G401 (cell line): ENCODE data around the gene BSND. TPM values are rescaled to one million over a fixed set of nuclear protein-coding genes. Genes with fewer than 3 reads are reported as not detected.

ENCODE experiments used
- DNase-seq: peaks from one replicate; pipeline ENCODE4 v3.0.0-alpha.2; 2015; ENCODE audit warnings: low spot score
- in situ Hi-C: cut with HindIII; loops from 2 replicates; pipeline ENCODE4 v1.10.0; 2016; ENCODE audit warnings: low sequenced_read_pairs, mixed read lengths
- total RNA-seq: library from RNA; depleted of rRNA; stranded (reverse); fragments of >200 nt; shearing (Covaris generic); gene quantifications from 2 replicates; pipeline ENCODE4 v1.2.3, GENCODE V29; 2014

Gene BSND
- total RNA-seq, 1 experiment from 2014 or later = not detected

DNA sequence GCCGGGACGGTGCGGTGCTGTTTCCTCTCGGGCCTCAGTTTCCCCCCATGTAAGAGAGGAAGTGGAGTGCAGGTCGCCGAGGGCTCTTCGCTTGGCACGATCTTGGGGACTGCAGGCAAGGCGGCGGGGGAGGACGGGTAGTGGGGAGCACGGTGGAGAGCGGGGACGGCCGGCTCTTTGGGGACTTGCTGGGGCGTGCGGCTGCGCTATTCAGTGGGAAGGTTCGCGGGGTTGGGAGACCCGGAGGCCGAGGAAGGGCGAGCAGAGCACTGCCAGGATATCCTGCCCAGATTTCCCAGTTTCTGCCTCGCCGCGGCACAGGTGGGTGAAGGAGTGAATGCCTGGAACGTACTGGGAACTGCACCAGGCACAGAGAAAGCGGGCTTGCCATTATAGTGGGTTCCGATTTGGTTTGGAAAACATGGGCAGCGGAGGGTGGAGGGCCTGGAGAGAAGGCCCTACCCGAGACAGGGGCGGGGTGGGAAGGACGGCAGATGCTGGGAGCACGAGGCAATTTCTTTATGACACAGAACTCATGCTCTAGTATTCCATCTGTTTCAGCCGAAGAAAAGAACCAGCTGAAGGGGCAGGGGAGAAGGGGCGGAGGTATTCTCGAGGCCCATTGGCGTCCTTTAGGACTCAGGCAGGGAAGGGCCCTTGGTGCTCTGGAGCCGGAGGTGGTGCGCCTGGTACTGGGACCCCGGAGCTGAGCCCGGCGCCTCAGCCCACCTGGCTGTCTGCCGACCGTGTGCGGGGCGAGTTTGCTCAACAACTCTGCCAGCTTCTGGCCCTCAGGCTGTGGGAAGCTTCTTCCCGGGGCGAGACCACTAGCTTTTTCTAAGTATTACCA is 41.6 kb downstream of the BSND start:
- peak; percentile 53 for DNase-seq

DNA sequence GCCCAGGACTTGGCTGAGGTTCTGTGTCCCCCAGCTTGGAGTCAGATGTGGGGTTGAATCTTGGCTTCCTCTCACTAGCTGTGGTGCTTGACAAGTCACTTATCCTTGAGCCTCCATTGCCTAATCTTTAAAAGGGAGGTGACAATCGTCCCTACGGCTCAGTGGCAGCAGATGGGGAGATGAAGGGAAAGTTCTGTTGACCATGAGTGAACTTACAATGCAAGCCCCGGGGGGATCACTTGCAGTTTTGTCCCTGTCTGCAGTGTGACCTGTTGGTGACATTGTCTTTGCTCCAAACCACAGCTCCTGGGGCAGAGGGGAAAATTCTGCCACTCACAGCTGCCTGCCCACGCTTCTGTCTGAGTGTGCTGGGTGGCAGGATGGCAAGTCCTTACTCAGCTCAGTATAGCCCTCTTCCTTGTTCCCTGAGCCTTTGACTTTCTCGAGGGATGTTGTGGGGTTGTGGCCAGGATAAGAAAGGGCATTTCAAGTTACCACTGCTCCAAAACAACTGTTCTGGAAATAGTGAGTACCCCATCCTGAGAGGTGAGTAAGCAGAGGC is 42.3 kb downstream of the BSND start:
- no peak for DNase-seq
- in situ Hi-C loops = no loop called here

More for the DNA sequence above, 41.6 kb downstream of the BSND start:
- in situ Hi-C loops = no loop called here

DNA sequence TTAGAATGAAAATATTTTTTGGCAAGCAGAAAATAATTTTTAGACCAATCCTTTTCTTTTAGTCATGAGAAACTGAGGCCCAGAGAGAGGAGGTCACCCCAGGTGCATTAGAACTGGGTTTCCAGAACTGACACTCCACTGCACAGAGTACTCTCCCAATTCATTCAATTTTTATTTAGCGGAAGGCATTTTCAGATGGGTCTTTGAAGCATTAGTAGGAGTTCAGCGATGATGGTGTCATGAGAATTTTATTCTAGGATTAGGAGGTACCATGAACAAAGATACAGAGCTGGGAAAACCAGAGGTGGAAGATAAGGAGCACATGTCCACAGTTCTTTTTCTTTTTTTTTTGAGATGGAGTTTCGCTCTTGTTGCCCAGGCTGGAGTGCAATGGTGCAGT is 42.9 kb downstream of the BSND start:
- in situ Hi-C loops = no loop called here
- DNase-seq = no peak

GRCh38 chr1:55043011-55043410 is 44.3 kb downstream of the BSND start:
- in situ Hi-C loops = no loop called here
- DNase-seq = no peak

GRCh38 chr1:55043726-55044125 is 45.0 kb downstream of the BSND start:
- DNase-seq = no peak
- in situ Hi-C loops = no loop called here

DNA sequence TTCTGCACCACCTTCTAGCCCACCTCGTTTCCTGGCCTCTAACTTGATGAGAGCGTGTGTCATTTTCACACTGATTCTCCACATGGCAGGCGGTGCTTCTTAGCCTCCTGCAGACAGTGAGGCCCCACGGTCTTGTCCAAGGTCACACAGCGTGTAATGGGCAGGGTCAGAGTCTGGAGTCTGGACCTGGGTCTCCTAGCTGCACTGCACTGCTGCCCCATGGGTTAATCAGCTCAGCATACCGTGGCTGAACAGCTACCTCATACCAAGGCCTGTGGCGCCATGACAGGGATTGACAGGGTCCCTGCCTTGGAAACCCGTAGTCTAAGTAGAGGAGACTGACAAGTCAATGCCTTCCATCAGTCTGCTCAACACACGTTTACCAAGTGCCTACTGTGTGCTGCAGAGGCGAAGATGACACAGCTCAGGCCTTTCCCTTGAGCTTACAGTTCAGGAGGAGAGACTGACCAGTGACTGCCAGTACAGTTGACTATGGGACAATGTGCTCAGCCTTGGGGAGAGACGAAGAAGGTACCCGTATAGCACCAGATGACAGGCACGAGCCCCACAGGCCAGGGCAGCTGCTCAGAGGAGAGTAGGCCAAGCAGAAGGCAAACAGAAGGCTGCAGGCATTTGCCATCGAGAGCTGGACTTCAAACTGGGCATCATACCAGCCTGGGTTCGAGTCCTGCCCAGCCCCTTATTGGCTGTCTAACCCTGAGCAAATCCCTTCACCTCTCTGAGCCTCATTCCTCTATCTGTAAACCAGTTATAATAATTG is 46.1 kb downstream of the BSND start:
- in situ Hi-C loops = no loop called here
- DNase-seq = no peak

- DNase-seq = no peak
- in situ Hi-C loops = no loop called here
Measured at GRCh38 chr1:55045430-55045829, 46.7 kb downstream of the BSND start.

DNA sequence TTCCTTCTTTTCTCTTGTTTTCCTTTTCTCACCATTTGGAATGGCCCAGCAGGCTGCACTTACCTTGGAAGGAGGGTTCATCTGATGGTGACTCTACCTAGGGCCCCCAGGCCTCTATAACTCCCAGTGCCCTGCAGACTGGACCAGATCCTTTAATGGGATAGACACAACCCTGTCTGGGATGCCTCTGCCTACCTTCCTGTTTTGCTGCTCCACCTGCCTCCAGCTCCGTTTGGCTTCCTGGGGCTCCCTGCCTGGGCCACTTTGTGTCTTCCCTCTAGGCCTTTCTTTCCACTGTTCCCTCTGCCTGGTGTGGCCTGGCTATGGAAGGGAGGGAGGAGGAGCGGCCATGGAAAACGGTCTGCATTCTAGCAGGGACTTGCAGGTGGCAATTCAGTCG is 48.1 kb downstream of the BSND start:
- in situ Hi-C loops = no loop called here
- DNase-seq = no peak

GRCh38 chr1:55047611-55048010 is 48.9 kb downstream of the BSND start:
- no peak for DNase-seq
- in situ Hi-C loops = no loop called here

GRCh38 chr1:55048453-55049270 is 49.9 kb downstream of the BSND start:
- no peak for DNase-seq

DNA sequence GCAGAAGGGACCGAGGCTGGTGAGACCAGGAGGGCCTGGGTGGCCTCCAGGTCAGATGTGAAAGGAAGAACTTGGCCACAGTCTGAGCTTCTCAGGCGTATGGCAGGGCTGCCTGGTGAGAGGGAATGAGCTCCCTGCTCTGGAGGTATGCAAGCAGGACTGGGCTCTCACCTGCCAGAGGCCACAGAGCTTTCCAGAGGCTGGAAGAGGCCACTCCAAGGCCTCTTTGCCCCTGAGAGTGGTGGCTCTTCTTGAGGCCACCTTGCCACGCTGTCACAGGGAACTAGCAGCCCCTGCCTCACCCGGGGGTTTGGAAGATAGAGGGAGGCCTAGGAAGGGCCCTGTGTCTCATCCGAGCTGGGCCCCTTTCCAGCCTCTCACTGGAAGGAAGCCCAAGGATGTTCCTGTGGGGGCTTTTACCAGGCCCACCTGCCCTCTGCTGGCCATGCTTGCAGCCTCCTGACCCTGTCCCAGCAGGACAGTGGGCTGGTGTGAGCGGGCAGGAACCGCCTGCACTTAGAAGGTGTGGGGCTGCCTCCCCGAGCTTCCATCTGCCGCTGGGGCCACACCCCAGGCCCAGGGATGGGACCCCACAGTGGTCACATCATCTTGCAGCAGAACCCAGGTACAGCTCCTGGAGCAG is 50.7 kb downstream of the BSND start:
- in situ Hi-C loops = no loop called here
- DNase-seq = no peak

More at GRCh38 chr1:55048453-55049270, 49.9 kb downstream of the BSND start:
- in situ Hi-C loops = no loop called here

DNA sequence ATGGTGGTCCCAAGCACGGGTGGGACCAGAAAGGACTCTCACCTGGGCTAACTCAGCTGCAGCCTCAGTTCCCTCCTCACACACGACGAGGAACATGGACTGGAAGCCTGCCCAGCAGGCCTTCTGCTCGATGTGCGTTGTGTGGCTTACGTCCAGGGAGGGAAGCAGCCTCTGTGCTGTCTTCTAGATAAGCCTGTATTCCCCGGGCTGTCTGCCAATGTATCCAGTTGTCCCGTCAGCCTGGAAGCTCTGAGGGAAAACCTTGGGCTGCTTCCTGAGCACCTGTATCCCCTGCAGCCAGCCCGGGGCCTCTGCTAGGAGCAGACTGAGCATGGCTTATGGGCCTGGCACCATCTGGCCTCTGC is 51.2 kb downstream of the BSND start:
- DNase-seq = peak; percentile 90
- in situ Hi-C loops = no loop called here

DNA sequence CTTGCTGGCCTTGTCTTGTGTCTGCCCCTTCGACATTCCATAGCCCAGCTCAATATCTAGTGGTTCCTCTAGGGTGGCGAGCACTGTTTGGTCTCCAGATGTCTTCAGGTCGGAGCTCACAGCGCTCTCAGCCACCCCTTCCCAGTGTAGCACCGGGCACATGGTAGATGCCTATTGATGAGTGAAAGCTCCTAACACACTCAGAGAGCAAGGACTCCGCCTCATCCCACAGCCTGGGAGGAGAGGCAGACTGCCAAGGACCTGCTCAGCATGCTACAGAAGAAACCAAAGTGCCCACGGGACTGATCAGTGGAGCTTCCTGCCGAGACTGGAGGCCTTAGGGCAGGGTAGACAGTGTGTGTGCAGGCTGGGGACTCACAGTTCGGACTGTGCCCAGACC is 51.5 kb downstream of the BSND start:
- in situ Hi-C loops = no loop called here
- DNase-seq = peak; percentile 62

DNA sequence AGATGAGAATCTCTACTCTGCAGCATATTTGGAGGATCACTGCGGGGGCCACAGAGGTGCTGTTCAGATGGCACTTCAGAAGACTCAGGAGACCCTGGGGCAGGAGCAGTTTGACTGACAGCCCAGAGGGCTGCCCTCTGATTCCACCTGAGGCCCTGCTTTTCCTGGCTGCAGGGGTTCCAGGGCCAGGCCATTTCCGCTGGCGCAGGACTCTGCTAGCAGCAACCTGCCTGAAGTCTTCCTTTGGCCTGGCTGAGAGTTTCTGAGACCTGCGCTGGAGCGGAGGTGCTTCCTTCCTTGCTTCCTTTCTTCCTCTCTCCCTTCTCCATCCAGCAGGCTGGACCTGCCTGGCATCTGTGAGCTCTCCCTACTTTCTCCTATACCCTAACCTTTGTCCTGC is 52.4 kb downstream of the BSND start:
- DNase-seq = no peak
- in situ Hi-C loops = no loop called here

- in situ Hi-C loops = no loop called here
- no peak for DNase-seq
Measured at GRCh38 chr1:55051621-55052020, 52.9 kb downstream of the BSND start.

- no peak for DNase-seq
Measured at GRCh38 chr1:55052221-55053142, 53.7 kb downstream of the BSND start.

DNA sequence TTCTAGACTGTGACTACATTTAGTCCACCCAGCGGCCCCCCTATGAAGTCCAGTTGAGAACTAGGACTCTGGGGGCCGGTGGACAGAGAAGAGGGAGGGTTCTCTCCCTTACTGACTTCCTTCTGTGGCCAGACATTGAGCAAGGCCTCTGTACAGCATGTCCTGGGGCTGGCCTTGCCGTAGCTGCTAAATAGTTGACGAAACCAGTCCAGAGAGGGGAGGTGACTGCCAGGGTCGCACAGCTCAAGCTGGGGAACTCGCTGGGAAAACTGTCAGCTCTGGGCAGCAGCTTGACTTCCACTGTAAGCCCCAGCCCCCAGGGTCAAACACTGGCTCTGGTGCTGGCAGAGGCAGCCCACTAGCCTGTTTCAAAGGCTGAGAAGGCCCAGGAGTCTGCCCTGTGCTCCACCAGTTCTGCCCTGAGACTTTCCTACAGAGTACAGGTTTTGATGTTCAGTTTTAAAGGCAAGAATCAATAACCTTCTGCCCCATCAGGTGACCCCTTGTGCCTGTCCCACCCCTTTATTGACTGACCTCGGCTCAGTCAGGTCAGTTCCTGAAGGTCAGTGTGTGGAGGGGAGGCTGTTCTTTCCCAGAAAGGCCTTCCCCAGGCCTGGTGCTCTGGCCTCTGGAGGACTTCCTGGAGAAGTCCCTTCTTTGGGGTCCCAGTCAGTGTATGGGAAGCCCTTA is 54.7 kb downstream of the BSND start:
- in situ Hi-C loops = no loop called here
- DNase-seq = no peak

More at GRCh38 chr1:55052221-55053142, 53.7 kb downstream of the BSND start:
- in situ Hi-C loops = no loop called here
